ENCODE results near the gene ANKRD44.

- no peak for TF ChIP-seq CTCF (IDR thresholded peaks at IDR 0.05; ENCODE audit: low read length)
- TF ChIP-seq EZH2 (IDR thresholded peaks at IDR 0.05; ENCODE audit: borderline replicate concordance, low read length): no peak
Observed at GRCh38 chr2:196963043-196963442, 347.5 kb downstream of the ANKRD44 start.
